DND-41 (cell line): ENCODE data around the gene CLEC2D.

Experiments
- EZH2 ChIP-seq: IDR thresholded peaks from 3 replicates; pipeline ENCODE4 v1.6.1; 2012; ENCODE audit warnings: borderline replicate concordance, low read depth, mild to moderate bottlenecking, moderate library complexity, low read length, inconsistent platforms; ENCODE audit not compliant: severe bottlenecking
- TF ChIP-seq, protein P1 (sequence below): IDR thresholded peaks from 2 replicates; pipeline ENCODE4 v1.5.1; 2012; ENCODE audit warnings: borderline replicate concordance, low read length, moderate library complexity, mild to moderate bottlenecking; ENCODE audit not compliant: poor library complexity, severe bottlenecking; ENCODE audit errors: extremely low read depth

DNA sequence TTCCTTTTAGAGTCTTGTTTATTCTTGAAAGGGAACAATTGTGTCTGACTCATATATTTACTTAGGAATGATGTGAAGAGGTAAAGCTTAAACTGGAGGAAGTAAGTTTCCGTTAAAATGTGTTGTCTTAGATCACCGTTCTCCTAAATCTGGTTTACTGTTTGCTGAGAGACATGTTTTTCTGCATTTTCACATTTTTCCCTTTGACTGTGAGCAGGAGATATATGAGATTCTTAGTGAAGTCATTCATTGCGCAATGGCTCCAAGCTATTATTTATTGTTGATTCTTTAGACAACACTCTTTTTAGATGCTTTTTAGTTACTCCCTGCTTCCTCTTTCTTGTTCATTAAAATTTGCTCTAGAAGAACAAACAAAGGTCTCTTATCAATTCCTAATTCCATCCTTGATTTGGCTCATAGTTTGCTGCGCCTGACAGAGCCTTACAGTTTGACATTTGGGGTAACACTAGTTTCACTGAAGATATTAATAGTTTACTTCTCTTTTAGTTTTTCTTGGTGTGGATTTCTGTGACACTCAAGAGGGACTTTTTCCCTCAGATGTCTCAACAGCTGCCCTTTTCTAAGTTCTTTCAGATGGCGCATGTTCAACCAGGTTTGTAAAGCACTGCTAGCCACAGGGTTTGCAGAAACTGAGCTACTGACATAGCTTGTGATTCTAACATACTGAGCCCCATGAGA is 52.0 kb downstream of the CLEC2D start:
- TF ChIP-seq EZH2: no peak
- TF ChIP-seq, protein P1, sequence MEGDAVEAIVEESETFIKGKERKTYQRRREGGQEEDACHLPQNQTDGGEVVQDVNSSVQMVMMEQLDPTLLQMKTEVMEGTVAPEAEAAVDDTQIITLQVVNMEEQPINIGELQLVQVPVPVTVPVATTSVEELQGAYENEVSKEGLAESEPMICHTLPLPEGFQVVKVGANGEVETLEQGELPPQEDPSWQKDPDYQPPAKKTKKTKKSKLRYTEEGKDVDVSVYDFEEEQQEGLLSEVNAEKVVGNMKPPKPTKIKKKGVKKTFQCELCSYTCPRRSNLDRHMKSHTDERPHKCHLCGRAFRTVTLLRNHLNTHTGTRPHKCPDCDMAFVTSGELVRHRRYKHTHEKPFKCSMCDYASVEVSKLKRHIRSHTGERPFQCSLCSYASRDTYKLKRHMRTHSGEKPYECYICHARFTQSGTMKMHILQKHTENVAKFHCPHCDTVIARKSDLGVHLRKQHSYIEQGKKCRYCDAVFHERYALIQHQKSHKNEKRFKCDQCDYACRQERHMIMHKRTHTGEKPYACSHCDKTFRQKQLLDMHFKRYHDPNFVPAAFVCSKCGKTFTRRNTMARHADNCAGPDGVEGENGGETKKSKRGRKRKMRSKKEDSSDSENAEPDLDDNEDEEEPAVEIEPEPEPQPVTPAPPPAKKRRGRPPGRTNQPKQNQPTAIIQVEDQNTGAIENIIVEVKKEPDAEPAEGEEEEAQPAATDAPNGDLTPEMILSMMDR: no peak
